ENCODE measurements around the gene SYT7. TPM values are rescaled to one million over a fixed set of nuclear protein-coding genes. Genes with fewer than 3 reads are reported as not detected.

Gene SYT7
- total and polyA plus RNA-seq, 2 of the 8 experiments (the other 6 are each of a cell fraction or from before 2014, with no cell fraction given): 9.6 to 10.5 TPM

DNA sequence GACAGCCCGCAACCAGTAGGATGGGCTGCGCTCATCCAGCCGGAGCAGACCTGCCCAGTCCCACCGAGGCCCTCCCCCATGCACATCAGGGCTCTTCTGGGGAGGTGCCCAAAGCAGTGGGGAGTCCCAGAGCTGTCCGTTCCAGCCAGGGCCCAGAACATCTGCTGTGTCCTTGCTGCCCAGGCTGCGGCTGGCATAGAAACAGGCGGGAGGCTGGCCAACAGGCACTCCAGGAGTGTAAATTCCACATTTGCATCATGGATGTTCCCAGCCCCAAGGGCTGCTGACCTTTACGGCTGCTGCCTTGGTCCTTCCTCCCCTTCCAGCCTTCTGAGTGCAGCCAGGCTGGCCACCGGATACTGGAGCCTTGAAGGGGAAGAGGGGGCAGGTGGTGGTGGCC is 30.0 kb upstream of the SYT7 start:
- Histone ChIP-seq H3K56ac (replicated peaks; ENCODE audit: insufficient read length, low read depth, low read length) (no peak overlapping the region), H3K27ac (ENCODE audit: low read depth, low read length) (no peak overlapping the region), H3K23ac (ENCODE audit: insufficient read length) (no peak overlapping the region), H2AFZ (ENCODE audit: low read length) (no peak overlapping the region), H3K9me3 (ENCODE audit: insufficient read depth in 2 of 2, low read depth in 1 of 2, low read length in 1 of 2) (0 out of 4 replicates have a peak, but pooled peaks cover 0 to 3% of the 10 kb centered on the region in 2 experiments), H3K4me3 (ENCODE audit: extremely low read depth in 1 of 4, insufficient read depth in 2 of 4, low read depth in 3 of 4, low read length in 4 of 4) (no peak overlapping the region), H3K18ac (ENCODE audit: extremely low read depth, low read length) (no peak overlapping the region; the same call in 1 of the 2 replicates), H4K91ac (replicated peaks; ENCODE audit: insufficient read length, low read length) (peak overlapping the region; percentile 20), H2BK12ac (ENCODE audit: low read depth, low read length) (peak overlapping the region; percentile 50; the same call in 1 of the 2 replicates), H3K4me1 (replicated peaks in 1 of 4; ENCODE audit: control insufficient read depth in 3 of 4, insufficient read depth in 4 of 4, low read length in 3 of 4) (peaks cover 0 to 3% (median 2%) of the 10 kb centered on the region in 4 experiments; a peak in 4 of 7 replicates), H3K79me1 (ENCODE audit: low read depth, low read length) (no peaks in the 10 kb centered on the region), H2BK120ac (replicated peaks; ENCODE audit: low read depth, low read length) (no peak overlapping the region), H3K36me3 (ENCODE audit: control insufficient read depth in 2 of 4, insufficient read depth in 4 of 4, low read length in 3 of 4) (no peaks in the 10 kb centered on the region), H3K4me2 (ENCODE audit: insufficient read depth in 1 of 2, low read depth in 2 of 2, low read length in 2 of 2) (no peak overlapping the region), H4K20me1 (replicated peaks in 1 of 2; ENCODE audit: control insufficient read depth in 1 of 2, insufficient read depth in 2 of 2, low read length in 2 of 2) (no peaks in the 10 kb centered on the region), H4K8ac (ENCODE audit: extremely low read depth, insufficient read depth, low read length) (no peak overlapping the region), H2BK15ac (ENCODE audit: low read length) (peak overlapping the region; percentile 81; the same call in 1 of the 2 replicates), H2BK5ac (ENCODE audit: low read depth, low read length) (no peak overlapping the region), H3K27me3 (replicated peaks in 1 of 4; ENCODE audit: control insufficient read depth in 3 of 4, extremely low read depth in 1 of 4, insufficient read depth in 3 of 4, low read length in 3 of 4) (no peaks in the 10 kb centered on the region), H2AK5ac (ENCODE audit: low read depth, low read length) (no peak overlapping the region), H4K5ac (ENCODE audit: insufficient read length, low read depth, low read length) (no peak overlapping the region), H3K23me2 (ENCODE audit: low read depth, low read length) (peaks cover 1% of the 10 kb centered on the region; the same call in 1 of the 2 replicates), H2BK20ac (ENCODE audit: low read length) (no peak overlapping the region), H3K79me2 (ENCODE audit: control insufficient read depth in 1 of 2, insufficient read depth in 2 of 2, low read length in 2 of 2) (no peaks in the 10 kb centered on the region), H3K9ac (replicated peaks in 1 of 4; ENCODE audit: extremely low read depth in 1 of 4, low read depth in 3 of 4, low read length in 3 of 4) (no peak overlapping the region), H3K14ac (ENCODE audit: insufficient read length) (no peak overlapping the region), H3K4ac (replicated peaks; ENCODE audit: insufficient read length, low read depth, low read length) (peak overlapping the region; percentile 47)
- DNase-seq (ENCODE audit: low read depth in 1 of 2, low spot score in 2 of 2): no peak
- WGBS, 2 experiments (ENCODE audit: extremely low coverage in 1 of 2, insufficient coverage in 1 of 2, insufficient read length in 1 of 2, insufficient replicate concordance in 2 of 2, low coverage in 1 of 2, low lambda C conversion rate in 2 of 2, missing lambda C conversion rate in 1 of 2): 85% methylated on average over 9 of the region's 9 CpGs; no CpG with 5 or more reads in 1 of the 2 experiments
- FAIRE-seq: no peak
- ChIA-PET CTCF (ENCODE audit: partially characterized antibody) (interaction anchor here (0.9 to 7.4 kb wide), 15 partner anchors 9 to 165 kb away, joined by 3 to 73 read pairs (median 5); no protein-coding TSS in a partner anchor), POLR2A (ENCODE audit: partially characterized antibody) (interaction anchor here (0.8 to 1.8 kb wide), 2 partner anchors 12 to 19 kb away, joined by 3 to 6 read pairs; no protein-coding TSS in a partner anchor)
- TF ChIP-seq SUZ12 (IDR thresholded peaks at IDR 0.05; ENCODE audit: low read length) (no peak), RAD21 (IDR thresholded peaks at IDR 0.05 in 1 of 2, conservative IDR thresholded peaks at IDR 0.05 in 1 of 2; ENCODE audit: low read depth in 2 of 2, low read length in 2 of 2) (no peak), CBX8 (IDR thresholded peaks at IDR 0.05; ENCODE audit: borderline replicate concordance, low read depth, low read length) (no peak), BRCA1 (IDR thresholded peaks at IDR 0.05; ENCODE audit: low read depth, low read length) (no peak), PHF8 (conservative IDR thresholded peaks at IDR 0.05; ENCODE audit: low read depth, low read length) (no peak), EP300 (IDR thresholded peaks at IDR 0.05; ENCODE audit: borderline replicate concordance in 1 of 2, low read depth in 2 of 2, low read length in 2 of 2) (no peak), JUND (IDR thresholded peaks at IDR 0.05; ENCODE audit: low read length) (no peak), YY1 (IDR thresholded peaks at IDR 0.05; ENCODE audit: low read depth, low read length) (no peak), SP4 (IDR thresholded peaks at IDR 0.05; ENCODE audit: low read length) (no peak), TAF1 (IDR thresholded peaks at IDR 0.05; ENCODE audit: low read depth, low read length) (no peak), ZNF274 (IDR thresholded peaks at IDR 0.05; ENCODE audit: borderline replicate concordance, extremely low read depth, low read length) (no peak), KDM1A (IDR thresholded peaks at IDR 0.05; ENCODE audit: borderline replicate concordance, low read length) (no peak), HDAC6 (IDR thresholded peaks at IDR 0.05; ENCODE audit: low read depth, low read length) (no peak), POLR2A (IDR thresholded peaks at IDR 0.05; ENCODE audit: control extremely low read depth in 1 of 2, low read depth in 2 of 2, low read length in 2 of 2) (no peak)

Measured in H1 (cell line).